Measurements from ENCODE around the gene MIB2. TPM values are rescaled to one million over a fixed set of nuclear protein-coding genes. Genes with fewer than 3 reads are reported as not detected.

The MIB2 gene
- total and polyA plus RNA-seq, 9 donors: 1.8 to 110 (median 79.5) TPM

DNA sequence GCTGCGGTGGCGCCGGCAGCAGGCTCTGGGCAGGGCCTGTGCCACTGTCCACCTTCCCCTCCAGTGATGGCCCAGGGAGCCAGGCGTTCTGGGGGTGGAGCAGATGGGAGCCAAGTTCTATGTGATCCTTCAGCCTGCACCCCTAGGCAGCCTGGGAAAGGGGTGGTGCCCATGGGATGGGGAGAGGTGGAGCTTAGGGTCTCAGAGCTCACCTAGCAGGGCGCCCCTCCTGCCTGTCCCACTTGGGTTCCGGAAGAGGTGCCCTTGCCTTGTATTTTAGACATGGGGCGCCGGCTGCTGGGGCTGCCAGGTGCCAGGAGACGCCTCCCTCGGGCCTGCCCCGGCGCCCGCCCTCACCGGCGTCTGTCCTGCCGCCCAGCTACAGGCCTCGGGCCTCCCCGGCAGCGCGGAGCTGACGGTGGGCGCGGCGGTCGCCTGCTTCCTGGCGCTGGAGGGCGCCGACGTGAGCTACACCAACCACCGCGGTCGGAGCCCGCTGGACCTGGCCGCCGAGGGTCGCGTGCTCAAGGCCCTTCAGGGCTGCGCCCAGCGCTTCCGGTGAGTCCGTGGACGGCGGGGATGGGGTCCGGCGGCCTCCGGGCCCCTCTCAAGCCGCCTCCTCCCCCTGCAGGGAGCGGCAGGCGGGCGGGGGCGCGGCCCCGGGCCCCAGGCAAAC is 13.6 kb downstream of the MIB2 start:
- Histone ChIP-seq H3K4me1 (ENCODE audit: insufficient read depth) (peaks cover 8% of the 10 kb centered on the region), H3K4me3 (no peak overlapping the region), H3K27me3 (no peaks in the 10 kb centered on the region), H3K27ac (no peak overlapping the region), H3K36me3 (no peaks in the 10 kb centered on the region), H3K9me3 (no peaks in the 10 kb centered on the region)
- intact Hi-C loops (cut with DNase I): no loop called here
- TF ChIP-seq, protein P1, sequence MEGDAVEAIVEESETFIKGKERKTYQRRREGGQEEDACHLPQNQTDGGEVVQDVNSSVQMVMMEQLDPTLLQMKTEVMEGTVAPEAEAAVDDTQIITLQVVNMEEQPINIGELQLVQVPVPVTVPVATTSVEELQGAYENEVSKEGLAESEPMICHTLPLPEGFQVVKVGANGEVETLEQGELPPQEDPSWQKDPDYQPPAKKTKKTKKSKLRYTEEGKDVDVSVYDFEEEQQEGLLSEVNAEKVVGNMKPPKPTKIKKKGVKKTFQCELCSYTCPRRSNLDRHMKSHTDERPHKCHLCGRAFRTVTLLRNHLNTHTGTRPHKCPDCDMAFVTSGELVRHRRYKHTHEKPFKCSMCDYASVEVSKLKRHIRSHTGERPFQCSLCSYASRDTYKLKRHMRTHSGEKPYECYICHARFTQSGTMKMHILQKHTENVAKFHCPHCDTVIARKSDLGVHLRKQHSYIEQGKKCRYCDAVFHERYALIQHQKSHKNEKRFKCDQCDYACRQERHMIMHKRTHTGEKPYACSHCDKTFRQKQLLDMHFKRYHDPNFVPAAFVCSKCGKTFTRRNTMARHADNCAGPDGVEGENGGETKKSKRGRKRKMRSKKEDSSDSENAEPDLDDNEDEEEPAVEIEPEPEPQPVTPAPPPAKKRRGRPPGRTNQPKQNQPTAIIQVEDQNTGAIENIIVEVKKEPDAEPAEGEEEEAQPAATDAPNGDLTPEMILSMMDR (IDR thresholded peaks at IDR 0.05): no peak
- TF ChIP-seq POLR2A (IDR thresholded peaks at IDR 0.05): no peak
- TF ChIP-seq EP300 (IDR thresholded peaks at IDR 0.05): no peak
- WGBS, 3 donors: 80 to 87% (median 82%) methylated on average over 53 of the region's 53 CpGs
- DNase-seq: peak in 3 of 5 donors; percentile 45 to 52 (median 47)

- H3K27me3 ChIP-seq: no peaks in the 10 kb centered on the region
- TF ChIP-seq, protein P1 (IDR thresholded peaks at IDR 0.05): no peak
- TF ChIP-seq EP300 (IDR thresholded peaks at IDR 0.05) (no peak), POLR2A (IDR thresholded peaks at IDR 0.05) (no peak)
- WGBS, 3 donors: 79 to 80% (median 80%) methylated on average over 43 to 48 of the region's 48 CpGs
- no peaks in the 10 kb centered on the region for H3K9me3 ChIP-seq
- no peak overlapping the region for H3K4me3 ChIP-seq
- H3K36me3 ChIP-seq: no peaks in the 10 kb centered on the region
- DNase-seq: peak in 2 of 5 donors; percentile 52 to 55
- intact Hi-C loops (cut with DNase I): no loop called here
- H3K27ac ChIP-seq: no peak overlapping the region
- H3K4me1 ChIP-seq (ENCODE audit: insufficient read depth): peaks cover 8% of the 10 kb centered on the region
These were observed 14.3 kb downstream of the MIB2 start for GRCh38 chr1:1629430-1630190.

DNA sequence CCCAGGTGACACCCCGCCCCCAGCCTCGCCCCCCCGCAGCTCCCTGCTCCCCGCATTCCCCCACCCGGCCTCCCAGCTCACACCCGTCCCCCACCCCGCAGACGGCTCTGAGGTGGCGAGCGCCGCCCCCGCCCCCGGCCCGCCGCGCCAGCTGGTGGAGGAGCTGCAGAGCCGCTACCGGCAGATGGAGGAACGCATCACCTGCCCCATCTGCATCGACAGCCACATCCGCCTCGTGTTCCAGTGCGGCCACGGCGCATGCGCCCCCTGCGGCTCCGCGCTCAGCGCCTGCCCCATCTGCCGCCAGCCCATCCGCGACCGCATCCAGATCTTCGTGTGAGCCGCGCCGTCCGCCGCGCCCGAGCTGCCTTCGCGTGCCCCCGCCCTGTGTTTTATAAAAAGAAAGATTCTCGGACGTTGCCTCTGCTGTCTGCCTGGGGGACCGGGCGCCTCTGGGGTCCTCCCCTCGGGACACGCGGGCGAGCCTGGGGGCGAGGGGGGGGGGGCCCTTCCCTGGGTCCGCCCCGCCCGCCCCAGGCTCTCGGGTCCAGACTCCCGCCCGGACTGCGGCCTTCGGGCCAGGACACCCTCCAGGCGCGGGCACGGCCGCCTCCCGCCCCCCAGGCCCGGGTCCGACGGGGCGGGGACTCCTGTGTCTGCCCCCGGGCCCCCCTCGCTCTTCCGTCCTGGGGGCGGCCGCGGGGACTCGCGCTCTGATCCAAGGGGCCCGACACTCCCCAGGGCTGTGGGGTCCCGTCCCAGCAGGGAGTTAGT is 15.1 kb downstream of the MIB2 start:
- Histone ChIP-seq H3K27me3 (no peaks in the 10 kb centered on the region), H3K4me3 (peak overlapping the region; percentile 0), H3K36me3 (no peaks in the 10 kb centered on the region), H3K4me1 (ENCODE audit: insufficient read depth) (peaks cover 8% of the 10 kb centered on the region), H3K9me3 (no peaks in the 10 kb centered on the region), H3K27ac (peak overlapping the region; percentile 85 to 93)
- intact Hi-C loops (cut with DNase I): no loop called here
- peak; percentile 77 to 90 (median 84) for DNase-seq
- WGBS, 3 donors: 3 to 17% (median 9%) methylated on average over 44 to 81 of the region's 81 CpGs
- TF ChIP-seq EP300 (IDR thresholded peaks at IDR 0.05): no peak
- peak; percentile 51 for TF ChIP-seq POLR2A (IDR thresholded peaks at IDR 0.05)
- TF ChIP-seq, protein P1 (IDR thresholded peaks at IDR 0.05): no peak

All from ovary (tissue), 9 donors.